PC-9 (cell line): Measurements from ENCODE around the gene GUCY2C. TPM values are rescaled to one million over a fixed set of nuclear protein-coding genes. Genes with fewer than 3 reads are reported as not detected.

Experiments used
- BruUV-seq: library from RNA; stranded (reverse); fragments of 400-500 nt; replicated peaks from 2 replicates; lab custom pipeline; 2021; lab: Mats Ljungman, UMichigan
- CTCF ChIA-PET: fragments of 300-600 bp; sonication (Branson Sonifier 250); formaldehyde crosslinking; loops from one replicate; lab custom pipeline; 2022; ENCODE audit warnings: antibody characterized with exemption; lab: Charles Lee
- POLR2A ChIA-PET: fragments of 300-600 bp; sonication (Branson Sonifier 250); formaldehyde crosslinking; loops from one replicate; lab custom pipeline; 2022; ENCODE audit warnings: antibody characterized with exemption; ENCODE audit not compliant: unreplicated experiment; lab: Charles Lee
- DNase-seq, 2 experiments: peaks; one replicate each; pipeline versions ENCODE4 v3.0.0 to v3.0.0-alpha.2; 2015 to 2022; ENCODE audit warnings: mixed read lengths in 1 of 2
- H2AFZ ChIP-seq: fragments of 200-600 bp; sonication (generic); 2 replicates; pipeline ENCODE4 v1.8.1; 2017; ENCODE audit warnings: antibody characterized with exemption
- H3F3A ChIP-seq: fragments of 200-600 bp; sonication (generic); 2 replicates; pipeline ENCODE4 v1.8.1; 2017; ENCODE audit warnings: antibody characterized with exemption, mild to moderate bottlenecking, low read depth; ENCODE audit not compliant: insufficient read depth
- H3K27ac ChIP-seq: fragments of 200-600 bp; sonication (generic); 2 replicates; pipeline ENCODE4 v1.6.1; 2016; ENCODE audit warnings: mixed run types
- H3K27me3 ChIP-seq: fragments of 200-600 bp; sonication (generic); 2 replicates; pipeline ENCODE4 v1.6.1; 2016; ENCODE audit warnings: low read depth, mixed run types; ENCODE audit not compliant: insufficient read depth
- H3K36me3 ChIP-seq: fragments of 200-600 bp; sonication (generic); 2 replicates; pipeline ENCODE4 v1.6.1; 2016; ENCODE audit warnings: low read depth, mixed run types
- H3K4me1 ChIP-seq: fragments of 200-600 bp; sonication (generic); replicated peaks from 2 replicates; pipeline ENCODE4 v1.6.1; 2016; ENCODE audit warnings: mixed run types; ENCODE audit not compliant: insufficient read depth
- H3K4me2 ChIP-seq: fragments of 200-600 bp; sonication (generic); 2 replicates; pipeline ENCODE4 v1.6.1; 2017; ENCODE audit warnings: mixed run types
- H3K4me3 ChIP-seq: fragments of 200-600 bp; sonication (generic); 2 replicates; pipeline ENCODE4 v1.6.1; 2016; ENCODE audit warnings: mixed run types
- H3K79me2 ChIP-seq: fragments of 200-600 bp; sonication (generic); 2 replicates; pipeline ENCODE4 v1.6.1; 2017; ENCODE audit warnings: low read depth, mixed run types
- H3K9me2 ChIP-seq: fragments of 200-600 bp; sonication (generic); 2 replicates; pipeline ENCODE4 v1.8.1; 2017; ENCODE audit warnings: mild to moderate bottlenecking; ENCODE audit not compliant: insufficient read depth
- H3K9me3 ChIP-seq: fragments of 200-600 bp; sonication (generic); 2 replicates; pipeline ENCODE4 v1.8.1; 2016; ENCODE audit warnings: low read depth; ENCODE audit not compliant: insufficient read depth
- H4K20me1 ChIP-seq: fragments of 200-600 bp; sonication (generic); 2 replicates; pipeline ENCODE4 v1.8.1; 2017; ENCODE audit not compliant: insufficient read depth
- EZH2 ChIP-seq: fragments of 200-600 bp; sonication (generic); IDR thresholded peaks from 2 replicates; pipeline ENCODE4 v1.8.0; 2017; ENCODE audit warnings: antibody characterized with exemption, low read depth
- intact Hi-C: fragments of 100-400 bp; cut with micrococcal nuclease; formaldehyde crosslinking; loops from one replicate; pipeline ENCODE4 v1.10.0; 2022; ENCODE audit not compliant: unreplicated experiment
- total RNA-seq: library from RNA; stranded (reverse); gene quantifications from 2 replicates; pipeline ENCODE4 v1.2.3, GENCODE V29; 2021
- TF ChIP-seq, protein P1 (sequence below): fragments of 200-600 bp; sonication (generic); conservative IDR thresholded peaks from 2 replicates; pipeline ENCODE4 v1.6.1; 2017; ENCODE audit warnings: mixed run types, antibody characterized with exemption, mild to moderate bottlenecking, moderate library complexity

The GUCY2C gene
- total RNA-seq, 1 experiment from 2014 or later: not detected

DNA sequence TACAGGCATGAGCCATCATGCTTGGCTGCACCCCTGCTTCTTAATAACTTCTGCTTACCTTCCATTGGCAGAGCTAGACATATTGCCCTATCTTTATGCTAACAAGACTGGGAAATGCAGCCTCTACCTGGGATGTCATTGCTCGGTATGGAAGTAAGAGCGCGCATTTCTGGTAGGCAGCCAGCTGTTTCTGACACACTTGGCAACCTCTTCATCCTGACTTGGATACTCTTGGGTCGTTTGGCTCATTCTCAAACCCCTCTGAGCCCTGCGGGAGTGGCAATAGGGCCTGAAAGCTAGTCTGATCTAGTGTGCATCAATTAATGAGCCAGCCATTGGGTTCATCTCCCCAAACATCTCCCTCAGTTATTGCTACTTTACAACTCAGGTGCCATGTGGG lies 123.3 kb downstream of the GUCY2C start:
- Histone ChIP-seq H3K4me2 (no peak overlapping the region), H2AFZ (no peak overlapping the region), H4K20me1 (no peaks in the 10 kb centered on the region), H3K9me3 (no peaks in the 10 kb centered on the region), H3K4me3 (no peak overlapping the region), H3F3A (no peaks in the 10 kb centered on the region), H3K4me1 (no peaks in the 10 kb centered on the region), H3K27me3 (no peaks in the 10 kb centered on the region), H3K9me2 (no peaks in the 10 kb centered on the region; the same call in 1 of the 2 replicates), H3K79me2 (no peaks in the 10 kb centered on the region), H3K36me3 (no peaks in the 10 kb centered on the region), H3K27ac (no peak overlapping the region)
- no peak for DNase-seq
- CTCF ChIA-PET: no interaction called here
- intact Hi-C loops: no loop called here
- no peak for TF ChIP-seq EZH2
- TF ChIP-seq, protein P1, sequence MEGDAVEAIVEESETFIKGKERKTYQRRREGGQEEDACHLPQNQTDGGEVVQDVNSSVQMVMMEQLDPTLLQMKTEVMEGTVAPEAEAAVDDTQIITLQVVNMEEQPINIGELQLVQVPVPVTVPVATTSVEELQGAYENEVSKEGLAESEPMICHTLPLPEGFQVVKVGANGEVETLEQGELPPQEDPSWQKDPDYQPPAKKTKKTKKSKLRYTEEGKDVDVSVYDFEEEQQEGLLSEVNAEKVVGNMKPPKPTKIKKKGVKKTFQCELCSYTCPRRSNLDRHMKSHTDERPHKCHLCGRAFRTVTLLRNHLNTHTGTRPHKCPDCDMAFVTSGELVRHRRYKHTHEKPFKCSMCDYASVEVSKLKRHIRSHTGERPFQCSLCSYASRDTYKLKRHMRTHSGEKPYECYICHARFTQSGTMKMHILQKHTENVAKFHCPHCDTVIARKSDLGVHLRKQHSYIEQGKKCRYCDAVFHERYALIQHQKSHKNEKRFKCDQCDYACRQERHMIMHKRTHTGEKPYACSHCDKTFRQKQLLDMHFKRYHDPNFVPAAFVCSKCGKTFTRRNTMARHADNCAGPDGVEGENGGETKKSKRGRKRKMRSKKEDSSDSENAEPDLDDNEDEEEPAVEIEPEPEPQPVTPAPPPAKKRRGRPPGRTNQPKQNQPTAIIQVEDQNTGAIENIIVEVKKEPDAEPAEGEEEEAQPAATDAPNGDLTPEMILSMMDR: no peak
- BruUV-seq: no TSS peak
- POLR2A ChIA-PET: no interaction called here

DNA sequence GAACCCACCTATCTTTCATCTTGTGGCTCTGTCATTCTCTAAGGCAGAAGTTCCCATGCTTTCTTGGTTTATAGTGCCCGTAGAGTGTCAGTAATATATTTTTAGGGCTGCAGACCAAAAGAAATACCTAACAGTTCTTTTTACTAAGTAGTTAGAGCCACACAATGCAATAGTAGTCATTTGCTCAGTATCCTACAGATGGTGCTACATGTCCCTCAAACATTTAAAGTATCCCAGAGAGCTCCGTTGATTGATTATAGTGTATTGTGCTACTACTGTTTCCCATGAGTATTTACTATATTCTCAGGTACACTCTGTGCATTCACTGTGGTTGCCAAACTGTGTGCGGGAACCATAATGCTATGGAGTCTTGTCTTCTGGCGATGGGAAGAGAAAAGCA lies 124.0 kb downstream of the GUCY2C start:
- CTCF ChIA-PET: no interaction called here
- H2AFZ ChIP-seq: no peak overlapping the region
- no peak overlapping the region for H3K4me3 ChIP-seq
- H3K79me2 ChIP-seq: no peaks in the 10 kb centered on the region
- no TSS peak for BruUV-seq
- no peaks in the 10 kb centered on the region for H3F3A ChIP-seq
- no peak for TF ChIP-seq EZH2
- TF ChIP-seq, protein P1: no peak
- no peaks in the 10 kb centered on the region for H3K4me1 ChIP-seq
- no peak overlapping the region for H3K4me2 ChIP-seq
- intact Hi-C loops: no loop called here
- H4K20me1 ChIP-seq: no peaks in the 10 kb centered on the region
- no peaks in the 10 kb centered on the region for H3K36me3 ChIP-seq
- H3K27me3 ChIP-seq: no peaks in the 10 kb centered on the region
- no peak overlapping the region for H3K27ac ChIP-seq
- H3K9me3 ChIP-seq: no peaks in the 10 kb centered on the region
- no peak for DNase-seq
- POLR2A ChIA-PET: no interaction called here
- no peaks in the 10 kb centered on the region; the same call in 1 of the 2 replicates for H3K9me2 ChIP-seq

DNA sequence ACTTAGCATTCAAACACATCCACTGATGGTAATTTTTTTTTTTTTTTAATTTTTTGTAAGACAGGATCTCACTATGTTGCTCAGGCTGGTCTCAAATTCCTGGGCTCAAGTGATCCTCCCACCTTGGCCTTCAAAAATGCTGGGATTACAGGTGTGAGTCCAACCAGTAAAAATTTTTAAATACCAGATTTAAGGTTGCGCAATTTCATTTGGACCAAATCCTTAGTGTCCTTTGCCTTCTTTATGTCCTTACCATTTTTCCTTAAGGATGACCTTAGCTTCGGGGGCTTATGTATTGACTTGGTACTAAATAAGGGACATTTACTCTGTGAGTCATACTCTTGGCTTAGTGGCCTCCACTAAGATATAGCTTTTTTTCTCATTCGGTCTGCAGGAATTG lies 124.6 kb downstream of the GUCY2C start:
- H3K79me2 ChIP-seq: no peaks in the 10 kb centered on the region
- no peaks in the 10 kb centered on the region for H3K9me3 ChIP-seq
- ChIA-PET POLR2A (no interaction called here), CTCF (no interaction called here)
- H3K9me2 ChIP-seq: no peaks in the 10 kb centered on the region; the same call in 1 of the 2 replicates
- H3K27me3 ChIP-seq: no peaks in the 10 kb centered on the region
- no peak overlapping the region for H3K27ac ChIP-seq
- H3K4me2 ChIP-seq: no peak overlapping the region
- H4K20me1 ChIP-seq: no peaks in the 10 kb centered on the region
- no peaks in the 10 kb centered on the region for H3K4me1 ChIP-seq
- intact Hi-C loops: no loop called here
- no peaks in the 10 kb centered on the region for H3K36me3 ChIP-seq
- H3F3A ChIP-seq: no peaks in the 10 kb centered on the region
- no peak for TF ChIP-seq EZH2
- TF ChIP-seq, protein P1: no peak
- BruUV-seq: no TSS peak
- no peak overlapping the region for H3K4me3 ChIP-seq
- DNase-seq: no peak
- H2AFZ ChIP-seq: no peak overlapping the region
